HG03432 (cell line): Measurements from ENCODE around the gene BSDC1.
A peak's percentile ranks its signal among the peaks of the same experiment; 100 is the strongest.
"Not testable (repeated sequence)": the region's sequence is repeated elsewhere in the genome, so short reads cannot be mapped to it uniquely, and the experiment has no call there.

Experiments used
- ATAC-seq: cut with Tn5 transposase; IDR thresholded peaks from one replicate; pipeline ENCODE4 v1.9.1; 2021; ENCODE audit warnings: mild to moderate bottlenecking, moderate library complexity; ENCODE audit not compliant: unreplicated experiment

Gene BSDC1

GRCh38 chr1:32394141-32394889, at the start of gene BSDC1:
Gene BSDC1 (minus strand): TSS chr1:32394441. CDS start chr1:32394414, 27 bp downstream.
- peak; percentile 96 for ATAC-seq

DNA sequence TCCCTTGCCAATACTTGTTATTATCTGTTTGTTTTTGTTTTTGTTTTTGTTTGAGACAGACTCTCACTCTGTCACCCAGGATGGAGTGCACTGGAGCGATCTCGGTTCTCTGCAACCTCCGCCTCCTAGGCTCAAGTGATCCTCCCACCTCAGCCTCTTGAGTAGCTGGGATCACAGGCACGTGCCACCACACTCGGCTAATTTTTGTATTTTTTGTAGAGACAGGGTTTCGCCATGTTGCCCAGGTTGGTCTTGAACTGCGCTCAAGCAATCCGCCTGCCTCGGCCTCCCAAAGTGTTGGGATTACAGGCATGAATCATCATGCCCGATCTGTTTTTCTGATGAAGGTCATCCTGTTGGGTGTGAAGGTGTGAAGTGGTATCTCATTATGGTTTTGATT, 47.2 kb upstream of the BSDC1 start:
- ATAC-seq = not testable (repeated sequence)

GRCh38 chr1:32438777-32439176, 44.5 kb upstream of the BSDC1 start:
- not testable (repeated sequence) for ATAC-seq

GRCh38 chr1:32438136-32438535, 43.9 kb upstream of the BSDC1 start:
- ATAC-seq = no peak

GRCh38 chr1:32431736-32432400, 37.6 kb upstream of the BSDC1 start:
- no peak for ATAC-seq

DNA sequence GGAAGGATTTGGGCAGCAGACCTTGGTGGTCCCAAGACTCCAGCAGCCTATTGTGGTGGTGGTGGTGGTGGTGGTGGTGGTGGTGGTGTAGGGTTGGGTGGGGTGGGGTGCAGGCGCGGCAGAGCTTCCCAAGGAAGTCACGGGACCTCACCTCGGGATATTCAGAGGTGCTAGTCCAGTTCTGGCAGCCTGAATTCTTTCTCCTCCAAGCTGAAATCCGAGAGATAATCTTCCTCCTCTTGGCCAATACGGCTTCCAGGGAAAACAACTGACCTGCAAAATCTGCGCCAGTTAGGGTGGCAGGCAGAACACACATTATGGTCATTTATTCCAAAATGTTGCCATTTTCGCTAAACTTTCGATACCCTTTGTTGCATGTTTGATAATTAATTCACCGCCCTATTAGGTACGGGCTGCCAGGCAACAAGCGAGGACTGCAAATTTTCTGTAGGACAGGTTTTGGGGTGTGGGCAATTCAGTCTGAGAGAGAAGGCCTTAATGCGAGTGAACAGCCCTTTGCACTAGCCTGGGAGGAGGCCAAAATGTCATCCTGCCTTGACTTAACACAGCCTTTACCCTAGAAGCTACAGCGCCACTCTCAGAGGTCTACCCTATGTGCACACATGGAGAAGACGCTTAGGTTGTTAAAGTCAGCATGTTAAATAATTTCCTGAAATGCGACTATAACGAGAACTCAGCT, 33.2 kb upstream of the BSDC1 start:
- ATAC-seq = no peak

GRCh38 chr1:32426489-32427255, 32.4 kb upstream of the BSDC1 start:
- ATAC-seq = no peak

- no peak for ATAC-seq
Measured at GRCh38 chr1:32421775-32422174, 27.5 kb upstream of the BSDC1 start.

DNA sequence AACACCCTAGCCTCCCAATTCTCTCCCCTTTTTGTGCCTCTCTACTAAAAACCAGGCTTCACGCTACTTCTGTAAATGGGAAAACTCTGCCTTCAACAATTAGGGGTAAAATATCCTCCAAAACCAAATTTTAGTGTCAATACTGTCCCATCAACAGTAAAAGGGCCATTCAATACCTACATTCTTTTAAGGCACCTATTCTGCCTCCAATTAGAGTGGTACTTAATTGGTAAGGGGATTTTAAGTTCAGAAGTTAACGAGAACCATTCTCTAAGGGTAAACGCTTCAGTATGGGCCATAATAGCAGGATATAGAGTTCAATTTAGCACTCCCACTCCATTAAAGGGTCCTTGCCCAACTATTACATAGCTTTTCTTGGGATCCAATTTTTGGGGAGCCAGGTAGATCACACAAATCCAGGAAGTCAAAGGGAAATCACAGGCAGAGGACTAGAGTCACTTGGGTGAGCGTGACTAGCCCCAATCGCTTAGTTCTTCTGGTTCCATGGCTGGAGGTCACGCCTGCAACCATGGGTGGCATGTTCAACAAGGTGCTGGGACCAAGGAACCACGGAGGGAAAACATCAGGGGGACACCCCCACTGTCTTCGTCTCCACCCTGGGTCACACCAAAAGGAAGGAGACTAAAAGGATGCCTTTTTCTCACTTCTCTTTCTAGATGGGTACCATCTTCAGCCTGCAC, 20.1 kb upstream of the BSDC1 start:
- no peak for ATAC-seq

DNA sequence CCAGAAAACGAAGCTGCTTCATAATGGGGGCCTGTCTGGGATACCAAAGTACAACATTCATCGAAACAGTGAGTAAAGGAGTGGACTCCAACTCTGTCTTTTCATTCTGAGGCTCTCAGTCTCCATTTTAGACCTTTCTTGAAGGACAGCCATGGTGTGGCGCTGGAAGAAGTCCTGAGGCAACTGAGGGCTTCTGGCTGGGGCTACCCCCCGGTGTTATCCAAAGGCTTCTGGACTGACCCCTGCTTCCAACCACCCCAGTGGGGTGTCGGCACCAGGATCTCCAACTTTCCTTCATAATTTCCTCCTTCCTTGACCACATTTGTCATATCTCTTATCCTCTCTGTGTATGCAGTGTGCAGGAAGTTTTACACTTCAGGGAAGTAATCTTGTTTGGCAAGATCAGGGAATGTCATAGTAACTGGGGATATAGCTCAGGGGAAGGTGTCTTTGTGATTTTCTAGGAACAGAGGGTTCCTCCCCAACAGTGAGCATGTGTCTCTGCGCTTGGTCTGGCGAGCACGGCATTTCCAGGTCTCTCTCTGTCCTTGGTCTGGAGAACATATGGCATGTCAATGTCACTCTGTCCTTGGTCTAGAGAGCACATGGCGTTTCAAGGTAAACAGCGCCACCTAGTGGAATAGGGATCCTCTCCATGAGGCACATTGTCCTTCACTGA, 19.4 kb upstream of the BSDC1 start:
- ATAC-seq = no peak

DNA sequence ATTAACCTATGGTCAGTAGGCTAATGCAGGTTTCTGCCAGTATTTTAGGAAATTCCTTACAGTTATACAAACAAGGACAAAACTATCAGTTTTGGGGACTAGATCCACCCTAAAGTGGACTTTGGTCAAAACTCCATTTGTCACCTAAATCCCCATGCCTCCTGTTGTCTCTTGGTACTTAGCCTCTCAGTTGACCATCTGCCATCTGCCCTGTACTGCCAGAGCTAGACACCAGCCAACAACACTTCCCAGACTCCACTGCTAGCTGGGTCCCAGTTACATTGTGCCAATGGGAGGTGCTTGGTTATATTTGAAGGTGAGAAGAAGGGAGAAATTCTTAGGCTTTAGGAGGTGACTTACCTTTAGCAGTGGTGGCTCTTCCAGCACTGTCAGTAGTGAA, 17.0 kb upstream of the BSDC1 start:
- no peak for ATAC-seq

GRCh38 chr1:32406629-32407111, 12.4 kb upstream of the BSDC1 start:
- ATAC-seq = no peak

DNA sequence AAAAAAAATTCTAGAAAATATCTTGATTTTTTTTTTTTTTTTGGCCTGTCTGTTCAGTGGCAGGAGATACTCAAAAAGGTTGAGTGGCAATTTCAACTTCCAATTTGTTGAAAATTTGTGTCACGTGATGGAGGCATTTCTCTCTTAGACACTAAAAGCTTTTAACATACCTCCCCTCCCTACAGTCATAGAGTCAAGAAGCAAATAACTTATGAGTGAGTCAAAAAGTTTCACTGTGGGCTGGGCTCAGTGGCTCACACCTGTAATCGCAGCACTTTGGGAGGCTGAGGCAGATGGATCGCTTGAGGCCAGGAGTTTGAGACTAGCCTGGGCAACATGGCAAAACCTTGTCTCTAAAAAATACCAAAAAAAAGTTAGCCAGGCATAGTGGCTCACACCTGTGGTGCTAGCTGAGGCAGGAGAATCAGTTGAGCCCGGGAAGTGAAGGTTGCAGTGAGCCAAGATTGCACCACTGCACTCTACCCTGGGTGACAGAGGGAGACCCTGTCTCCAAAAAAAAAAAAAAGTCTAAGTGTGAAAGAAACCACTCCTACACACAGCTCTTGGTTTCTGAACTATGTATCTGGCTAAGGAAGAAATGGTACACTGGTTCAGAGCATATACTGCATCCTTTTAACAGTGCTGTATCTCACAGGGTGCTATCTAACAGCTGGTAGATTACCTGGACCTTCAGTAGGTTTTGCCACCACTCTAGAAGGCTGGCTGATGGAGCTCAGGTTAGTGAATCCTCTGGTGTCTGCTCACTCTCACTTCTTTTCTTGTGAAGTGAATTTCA, 11.6 kb upstream of the BSDC1 start:
- no peak for ATAC-seq

DNA sequence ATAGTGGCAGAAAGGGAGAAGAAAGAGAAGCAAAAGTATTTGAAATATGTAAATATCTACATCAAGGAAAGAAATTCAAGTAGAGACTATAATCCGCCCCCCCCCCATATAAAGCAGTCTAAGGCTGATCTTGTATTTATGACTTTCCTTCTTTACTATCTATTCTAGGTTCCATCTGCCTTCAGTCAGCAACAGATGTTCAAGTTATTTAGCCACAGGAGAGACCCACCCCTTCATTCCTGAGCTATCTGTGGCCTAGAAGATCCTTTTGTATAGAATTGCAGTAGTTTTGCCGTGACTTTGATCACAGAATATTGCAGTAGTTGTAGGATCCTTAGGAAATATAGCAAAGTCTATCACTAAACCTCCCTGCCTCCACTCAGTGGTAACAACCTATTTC, 10.7 kb upstream of the BSDC1 start:
- ATAC-seq = no peak

DNA sequence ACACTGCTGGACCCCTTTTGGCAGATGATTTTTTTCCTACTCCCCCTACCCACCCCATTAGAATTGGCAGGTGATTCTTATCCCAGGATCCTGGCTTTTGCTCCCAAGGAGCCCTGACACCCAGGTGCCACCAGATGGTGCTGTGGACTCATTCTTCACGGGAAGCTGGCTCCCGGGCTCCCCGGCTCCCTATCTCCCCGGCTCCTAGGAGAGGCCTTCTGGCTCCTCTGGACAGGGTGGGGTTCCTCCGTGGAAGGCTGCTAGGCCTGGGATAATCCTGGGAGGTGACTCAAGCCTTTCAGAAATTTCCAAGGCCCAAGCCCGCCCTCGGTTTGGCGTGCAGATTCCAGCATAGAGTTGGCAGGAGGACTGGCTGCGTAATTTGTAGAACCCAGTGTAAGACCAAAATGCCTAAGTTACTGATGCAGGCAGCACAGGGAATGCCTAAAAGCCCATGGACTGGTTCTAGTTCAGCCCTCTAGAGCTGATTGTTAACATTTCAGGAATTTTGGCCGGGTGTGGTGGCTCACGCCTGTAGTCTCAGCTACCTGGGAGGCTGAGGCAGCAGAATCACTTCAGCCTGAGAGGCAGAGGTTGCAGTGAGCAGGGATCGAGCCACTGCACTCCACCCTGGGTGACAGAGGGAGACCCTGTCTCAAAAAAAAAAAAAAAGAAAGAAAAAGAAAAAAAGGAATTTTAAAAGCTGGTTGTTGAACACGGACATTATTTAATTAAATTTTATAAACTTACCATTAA, 6.8 kb upstream of the BSDC1 start:
- no peak for ATAC-seq

DNA sequence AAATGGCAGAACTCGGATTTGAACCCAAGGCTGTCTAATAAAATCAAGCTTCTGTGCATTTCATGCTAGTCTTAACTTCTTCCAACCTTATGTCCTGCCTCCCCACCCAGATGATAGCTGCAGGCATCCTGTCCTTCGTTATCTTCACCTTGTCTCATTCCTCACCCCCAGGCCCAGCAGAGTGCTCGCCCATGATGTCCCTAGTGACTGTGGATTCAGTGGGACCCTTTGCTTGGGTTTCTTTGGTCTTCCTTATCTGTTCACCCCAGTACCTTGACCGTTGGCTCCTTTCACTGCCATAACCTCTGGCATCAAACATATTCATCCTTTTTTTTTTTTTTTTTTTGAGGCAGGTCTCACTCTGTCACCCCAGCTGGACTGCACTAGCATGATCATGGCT, 5.6 kb upstream of the BSDC1 start:
- ATAC-seq = no peak

GRCh38 chr1:32398401-32398800, 4.2 kb upstream of the BSDC1 start:
- ATAC-seq = no peak

GRCh38 chr1:32396524-32396923, 2.3 kb upstream of the BSDC1 start:
- ATAC-seq = not testable (repeated sequence)
